ENCODE results near the gene GALNT10.

DNA sequence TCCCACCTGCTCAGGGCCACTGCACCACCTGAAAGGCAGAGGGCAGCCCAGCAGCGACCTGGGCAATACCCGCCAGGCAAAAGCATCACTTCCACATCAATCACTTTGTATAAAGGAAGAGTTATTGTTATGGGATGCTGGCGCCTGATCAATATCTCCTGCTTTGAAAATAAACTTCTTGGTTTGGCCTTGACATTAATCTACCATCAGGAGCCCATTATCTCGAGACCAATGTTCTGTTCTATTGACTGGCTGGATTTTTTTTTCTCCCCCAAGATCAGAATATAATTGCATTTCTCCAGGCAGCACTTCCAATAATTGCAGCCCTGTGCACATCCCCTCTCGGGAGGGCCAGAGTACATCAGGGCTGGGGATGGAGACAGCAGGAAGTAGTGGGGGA lies 210.8 kb downstream of the GALNT10 start:
- TF ChIP-seq POLR2AphosphoS5 (IDR thresholded peaks at IDR 0.05; ENCODE audit: insufficient read depth in 1 of 2, low read depth in 1 of 2) = no peak
- TF ChIP-seq, protein P1, sequence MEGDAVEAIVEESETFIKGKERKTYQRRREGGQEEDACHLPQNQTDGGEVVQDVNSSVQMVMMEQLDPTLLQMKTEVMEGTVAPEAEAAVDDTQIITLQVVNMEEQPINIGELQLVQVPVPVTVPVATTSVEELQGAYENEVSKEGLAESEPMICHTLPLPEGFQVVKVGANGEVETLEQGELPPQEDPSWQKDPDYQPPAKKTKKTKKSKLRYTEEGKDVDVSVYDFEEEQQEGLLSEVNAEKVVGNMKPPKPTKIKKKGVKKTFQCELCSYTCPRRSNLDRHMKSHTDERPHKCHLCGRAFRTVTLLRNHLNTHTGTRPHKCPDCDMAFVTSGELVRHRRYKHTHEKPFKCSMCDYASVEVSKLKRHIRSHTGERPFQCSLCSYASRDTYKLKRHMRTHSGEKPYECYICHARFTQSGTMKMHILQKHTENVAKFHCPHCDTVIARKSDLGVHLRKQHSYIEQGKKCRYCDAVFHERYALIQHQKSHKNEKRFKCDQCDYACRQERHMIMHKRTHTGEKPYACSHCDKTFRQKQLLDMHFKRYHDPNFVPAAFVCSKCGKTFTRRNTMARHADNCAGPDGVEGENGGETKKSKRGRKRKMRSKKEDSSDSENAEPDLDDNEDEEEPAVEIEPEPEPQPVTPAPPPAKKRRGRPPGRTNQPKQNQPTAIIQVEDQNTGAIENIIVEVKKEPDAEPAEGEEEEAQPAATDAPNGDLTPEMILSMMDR (IDR thresholded peaks at IDR 0.05) = no peak
- TF ChIP-seq POLR2A (IDR thresholded peaks at IDR 0.05) = no peak
